ENCODE data around the gene GAL3ST1. TPM values are rescaled to one million over a fixed set of nuclear protein-coding genes. Genes with fewer than 3 reads are reported as not detected.

The GAL3ST1 gene
- total and polyA plus RNA-seq, 4 donors, result 1.0 to 19.4 (median 1.5) TPM

DNA sequence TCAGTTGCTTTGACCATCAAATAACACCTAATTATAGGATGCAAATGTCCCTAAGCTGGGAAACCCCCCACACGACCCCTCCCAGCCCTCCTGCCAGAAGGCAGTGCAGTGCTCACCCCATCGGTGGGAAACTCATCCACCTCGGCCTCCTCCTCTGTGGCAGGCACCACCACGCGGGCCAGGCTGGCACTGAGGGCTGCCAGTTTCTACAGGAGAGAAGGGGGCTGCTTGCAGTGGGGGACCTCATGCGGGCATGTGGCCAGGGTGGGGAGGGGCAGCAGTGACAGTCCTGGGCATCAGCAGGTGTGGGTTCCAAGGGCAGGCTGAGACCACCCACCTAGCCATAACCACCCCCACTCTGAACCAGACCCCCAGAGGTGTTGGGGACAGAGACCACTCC, 6.4 kb upstream of the GAL3ST1 start:
- WGBS, result 88% methylated on average over 6 of the region's 6 CpGs
- peaks cover 27 to 97% (median 57%) of the 10 kb centered on the region in 4 donors for H3K36me3 ChIP-seq (ENCODE audit: control insufficient read depth in 4 of 4, insufficient read depth in 3 of 4, low read depth in 1 of 4, low read length in 3 of 4)
- no peak for DNase-seq (ENCODE audit: low spot score)
- H3K9ac ChIP-seq (ENCODE audit: low read depth in 1 of 2, low read length in 2 of 2), result no peak overlapping the region
- TF ChIP-seq YY1 (IDR thresholded peaks at IDR 0.05) (no peak), SP1 (IDR thresholded peaks at IDR 0.05) (no peak), EGR1 (IDR thresholded peaks at IDR 0.05; ENCODE audit: low read depth in 2 of 2) (no peak), NR2F2 (IDR thresholded peaks at IDR 0.05) (no peak), JUND (IDR thresholded peaks at IDR 0.05) (no peak), HNF4G (IDR thresholded peaks at IDR 0.05) (no peak), FOXA2 (IDR thresholded peaks at IDR 0.05) (no peak)
- no peak overlapping the region for H3K27ac ChIP-seq (ENCODE audit: low read depth in 1 of 2, low read length in 2 of 2)
- no peaks in the 10 kb centered on the region for H3K4me1 ChIP-seq (ENCODE audit: control insufficient read depth in 4 of 4, insufficient read depth in 4 of 4, low read length in 3 of 4)
- no peaks in the 10 kb centered on the region for H3K27me3 ChIP-seq (ENCODE audit: control insufficient read depth in 4 of 4, insufficient read depth in 4 of 4, low read length in 3 of 4)
- no peak overlapping the region for H3K4me3 ChIP-seq (ENCODE audit: low read depth in 1 of 3, low read length in 3 of 3)
- no peaks in the 10 kb centered on the region for H3K9me3 ChIP-seq (ENCODE audit: control insufficient read depth in 4 of 4, low read length in 3 of 4)

DNA sequence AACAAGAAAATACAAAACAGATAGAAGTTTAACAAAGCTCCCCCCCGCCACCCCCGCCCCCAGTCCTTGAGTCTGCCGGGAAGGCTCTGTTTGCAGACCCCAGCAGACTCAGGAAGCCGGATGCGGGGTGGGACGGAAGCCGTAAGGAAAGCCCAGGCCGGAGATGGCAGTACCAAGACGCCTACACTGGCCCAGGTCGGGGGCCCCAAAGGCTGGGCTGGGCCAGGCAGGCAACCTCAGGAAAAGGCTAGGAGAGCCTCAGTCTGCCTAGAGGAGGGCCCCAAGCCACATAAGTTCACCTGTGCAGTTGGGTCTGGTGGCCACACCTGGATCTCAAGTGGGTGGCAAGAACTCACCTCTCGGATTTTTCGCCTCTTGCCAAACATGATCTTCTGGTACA, 4.0 kb upstream of the GAL3ST1 start:
- WGBS, result 96% methylated on average over 12 of the region's 12 CpGs
- TF ChIP-seq YY1 (IDR thresholded peaks at IDR 0.05), result no peak
- TF ChIP-seq HNF4A (conservative IDR thresholded peaks at IDR 0.05), result no peak
- TF ChIP-seq SP1 (IDR thresholded peaks at IDR 0.05), result no peak
- no peak for TF ChIP-seq FOXA2 (IDR thresholded peaks at IDR 0.05)
- TF ChIP-seq, protein P1, sequence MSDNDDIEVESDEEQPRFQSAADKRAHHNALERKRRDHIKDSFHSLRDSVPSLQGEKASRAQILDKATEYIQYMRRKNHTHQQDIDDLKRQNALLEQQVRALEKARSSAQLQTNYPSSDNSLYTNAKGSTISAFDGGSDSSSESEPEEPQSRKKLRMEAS (IDR thresholded peaks at IDR 0.05), result no peak
- no peak for TF ChIP-seq RAD21 (IDR thresholded peaks at IDR 0.05)
- TF ChIP-seq TAF1 (conservative IDR thresholded peaks at IDR 0.05), result no peak

DNA sequence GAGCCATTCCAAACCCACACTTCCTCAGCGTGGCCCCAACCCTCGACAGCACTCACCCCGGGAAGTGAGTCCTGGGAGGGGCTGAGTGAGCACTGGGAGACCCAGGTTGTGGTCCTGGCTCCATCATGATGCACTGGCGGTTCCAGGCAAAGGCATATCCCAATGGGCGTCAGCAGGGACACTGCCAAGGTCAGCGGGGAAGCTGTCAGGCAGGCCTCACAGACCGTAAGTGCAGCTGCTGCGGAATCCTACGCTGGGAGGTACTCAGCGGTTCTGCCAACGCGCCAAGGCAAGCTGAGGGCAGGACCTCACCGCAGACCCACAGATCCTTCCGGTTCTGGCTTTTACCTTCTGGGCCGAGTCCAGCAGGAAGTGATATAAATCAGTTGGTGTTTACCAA, 1.4 kb upstream of the GAL3ST1 start:
- no peak for TF ChIP-seq SP1 (IDR thresholded peaks at IDR 0.05)
- TF ChIP-seq GABPA (IDR thresholded peaks at IDR 0.05 in 1 of 2, conservative IDR thresholded peaks at IDR 0.05 in 1 of 2), result no peak
- TF ChIP-seq, protein P2, sequence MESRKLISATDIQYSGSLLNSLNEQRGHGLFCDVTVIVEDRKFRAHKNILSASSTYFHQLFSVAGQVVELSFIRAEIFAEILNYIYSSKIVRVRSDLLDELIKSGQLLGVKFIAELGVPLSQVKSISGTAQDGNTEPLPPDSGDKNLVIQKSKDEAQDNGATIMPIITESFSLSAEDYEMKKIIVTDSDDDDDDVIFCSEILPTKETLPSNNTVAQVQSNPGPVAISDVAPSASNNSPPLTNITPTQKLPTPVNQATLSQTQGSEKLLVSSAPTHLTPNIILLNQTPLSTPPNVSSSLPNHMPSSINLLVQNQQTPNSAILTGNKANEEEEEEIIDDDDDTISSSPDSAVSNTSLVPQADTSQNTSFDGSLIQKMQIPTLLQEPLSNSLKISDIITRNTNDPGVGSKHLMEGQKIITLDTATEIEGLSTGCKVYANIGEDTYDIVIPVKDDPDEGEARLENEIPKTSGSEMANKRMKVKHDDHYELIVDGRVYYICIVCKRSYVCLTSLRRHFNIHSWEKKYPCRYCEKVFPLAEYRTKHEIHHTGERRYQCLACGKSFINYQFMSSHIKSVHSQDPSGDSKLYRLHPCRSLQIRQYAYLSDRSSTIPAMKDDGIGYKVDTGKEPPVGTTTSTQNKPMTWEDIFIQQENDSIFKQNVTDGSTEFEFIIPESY (IDR thresholded peaks at IDR 0.05), result no peak
- no peak for TF ChIP-seq HNF4G (IDR thresholded peaks at IDR 0.05)
- no peak overlapping the region for H3K4me3 ChIP-seq (ENCODE audit: low read depth in 1 of 3, low read length in 3 of 3)
- H3K9me3 ChIP-seq (ENCODE audit: control insufficient read depth in 4 of 4, low read length in 3 of 4), result no peaks in the 10 kb centered on the region
- 84% methylated on average over 15 of the region's 15 CpGs for WGBS
- DNase-seq (ENCODE audit: low spot score), result no peak
- H3K36me3 ChIP-seq (ENCODE audit: control insufficient read depth in 4 of 4, insufficient read depth in 3 of 4, low read depth in 1 of 4, low read length in 3 of 4), result peaks cover 23 to 54% (median 36%) of the 10 kb centered on the region in 4 donors
- no peaks in the 10 kb centered on the region for H3K27me3 ChIP-seq (ENCODE audit: control insufficient read depth in 4 of 4, insufficient read depth in 4 of 4, low read length in 3 of 4)
- H3K4me1 ChIP-seq (ENCODE audit: control insufficient read depth in 4 of 4, insufficient read depth in 4 of 4, low read length in 3 of 4), result peaks cover 23 to 31% (median 26%) of the 10 kb centered on the region in 4 donors
- H3K9ac ChIP-seq (ENCODE audit: low read depth in 1 of 2, low read length in 2 of 2), result no peak overlapping the region
- H3K27ac ChIP-seq (ENCODE audit: low read depth in 1 of 2, low read length in 2 of 2), result no peak overlapping the region

More for the DNA sequence above, 4.0 kb upstream of the GAL3ST1 start:
- no peak for DNase-seq (ENCODE audit: low spot score)
- Histone ChIP-seq H3K9me3 (ENCODE audit: control insufficient read depth in 4 of 4, low read length in 3 of 4) (no peaks in the 10 kb centered on the region), H3K27ac (ENCODE audit: low read depth in 1 of 2, low read length in 2 of 2) (no peak overlapping the region), H3K4me3 (ENCODE audit: low read depth in 1 of 3, low read length in 3 of 3) (no peak overlapping the region), H3K36me3 (ENCODE audit: control insufficient read depth in 4 of 4, insufficient read depth in 3 of 4, low read depth in 1 of 4, low read length in 3 of 4) (peaks cover 27 to 79% (median 42%) of the 10 kb centered on the region in 4 donors), H3K27me3 (ENCODE audit: control insufficient read depth in 4 of 4, insufficient read depth in 4 of 4, low read length in 3 of 4) (no peaks in the 10 kb centered on the region), H3K9ac (ENCODE audit: low read depth in 1 of 2, low read length in 2 of 2) (no peak overlapping the region), H3K4me1 (ENCODE audit: control insufficient read depth in 4 of 4, insufficient read depth in 4 of 4, low read length in 3 of 4) (peaks cover 8 to 11% (median 9%) of the 10 kb centered on the region in 4 donors)

Measured in liver (tissue), 9 donors.